ENCODE data around the gene PDCD11.

DNA sequence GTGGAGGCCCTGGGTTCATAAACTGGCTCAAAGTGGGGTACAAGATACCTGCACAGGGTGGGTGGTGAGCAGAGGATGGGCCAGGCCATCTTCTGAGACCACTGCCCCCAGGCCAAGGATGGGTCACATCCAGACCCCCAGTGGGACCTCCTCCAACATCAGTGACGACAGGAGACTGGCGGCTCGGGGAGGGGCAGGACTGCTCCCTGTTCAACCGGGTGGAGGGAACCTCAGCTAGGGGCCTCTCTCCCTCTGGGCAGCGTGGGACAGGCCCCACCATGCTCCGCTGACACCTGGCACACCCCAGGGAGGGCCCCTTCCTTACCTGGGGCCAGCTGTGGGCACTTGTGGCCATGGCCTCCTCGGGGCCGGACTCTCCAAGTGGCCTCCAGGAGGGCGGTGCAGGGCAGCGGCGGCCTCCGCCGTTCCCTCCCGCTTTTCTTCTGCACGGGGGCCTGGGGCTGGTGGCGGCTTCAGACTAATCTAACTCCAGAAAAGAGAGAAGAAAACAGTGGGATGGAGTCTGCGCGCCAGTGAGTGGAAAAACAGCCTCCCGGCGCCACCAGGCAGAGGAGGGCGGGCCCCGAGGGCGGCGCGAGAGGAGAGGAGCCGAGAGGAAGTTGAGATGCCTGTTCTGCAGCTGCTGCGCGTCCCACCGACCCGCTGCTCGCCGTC is 55.5 kb downstream of the PDCD11 start, which contains the start of gene CALHM2:
- TF ChIP-seq EP300 (IDR thresholded peaks at IDR 0.05), result no peak
- TF ChIP-seq, protein P1, sequence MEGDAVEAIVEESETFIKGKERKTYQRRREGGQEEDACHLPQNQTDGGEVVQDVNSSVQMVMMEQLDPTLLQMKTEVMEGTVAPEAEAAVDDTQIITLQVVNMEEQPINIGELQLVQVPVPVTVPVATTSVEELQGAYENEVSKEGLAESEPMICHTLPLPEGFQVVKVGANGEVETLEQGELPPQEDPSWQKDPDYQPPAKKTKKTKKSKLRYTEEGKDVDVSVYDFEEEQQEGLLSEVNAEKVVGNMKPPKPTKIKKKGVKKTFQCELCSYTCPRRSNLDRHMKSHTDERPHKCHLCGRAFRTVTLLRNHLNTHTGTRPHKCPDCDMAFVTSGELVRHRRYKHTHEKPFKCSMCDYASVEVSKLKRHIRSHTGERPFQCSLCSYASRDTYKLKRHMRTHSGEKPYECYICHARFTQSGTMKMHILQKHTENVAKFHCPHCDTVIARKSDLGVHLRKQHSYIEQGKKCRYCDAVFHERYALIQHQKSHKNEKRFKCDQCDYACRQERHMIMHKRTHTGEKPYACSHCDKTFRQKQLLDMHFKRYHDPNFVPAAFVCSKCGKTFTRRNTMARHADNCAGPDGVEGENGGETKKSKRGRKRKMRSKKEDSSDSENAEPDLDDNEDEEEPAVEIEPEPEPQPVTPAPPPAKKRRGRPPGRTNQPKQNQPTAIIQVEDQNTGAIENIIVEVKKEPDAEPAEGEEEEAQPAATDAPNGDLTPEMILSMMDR (IDR thresholded peaks at IDR 0.05), result no peak

Data from stomach (tissue), 4 donors.